Right hindlimb (tissue), 1 donor: ENCODE measurements around the gene ATP11A.
A peak's percentile ranks its signal among the peaks of the same experiment; 100 is the strongest.

Source experiments
- DNase-seq: peaks from one replicate; pipeline ENCODE4 v3.0.0-alpha.2; 2018

ATP11A gene

DNA sequence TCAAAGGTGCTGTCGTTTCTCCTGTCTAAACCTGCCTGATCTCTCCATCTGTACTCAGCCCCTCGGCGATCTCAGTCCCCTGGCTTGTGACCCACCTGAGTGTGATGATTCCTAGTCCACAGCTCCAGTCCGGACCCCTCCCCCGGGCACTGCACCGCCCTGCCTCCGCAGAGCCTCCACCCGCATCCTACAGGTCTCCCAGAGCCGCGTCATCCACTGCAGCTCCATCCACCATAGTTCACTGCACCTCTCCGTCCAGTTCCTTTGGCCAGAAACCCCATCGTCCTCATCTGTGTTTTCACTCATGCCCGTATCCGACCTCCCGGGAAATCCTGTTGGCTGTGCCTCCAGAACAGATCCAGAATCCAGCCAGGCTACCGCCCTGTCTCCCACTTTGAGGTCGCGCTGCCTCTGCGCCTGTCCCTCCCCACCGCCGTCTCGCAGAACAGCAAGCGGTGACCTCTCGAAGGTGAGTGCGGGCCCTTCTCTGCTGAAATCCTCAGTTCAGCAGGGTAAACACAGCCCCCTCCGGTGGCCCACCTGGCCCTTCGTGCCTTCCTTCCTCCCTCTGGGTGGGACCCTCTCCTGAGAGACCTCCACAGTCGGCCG is 227.3 kb downstream of the ATP11A start:
- DNase-seq: no peak

DNA sequence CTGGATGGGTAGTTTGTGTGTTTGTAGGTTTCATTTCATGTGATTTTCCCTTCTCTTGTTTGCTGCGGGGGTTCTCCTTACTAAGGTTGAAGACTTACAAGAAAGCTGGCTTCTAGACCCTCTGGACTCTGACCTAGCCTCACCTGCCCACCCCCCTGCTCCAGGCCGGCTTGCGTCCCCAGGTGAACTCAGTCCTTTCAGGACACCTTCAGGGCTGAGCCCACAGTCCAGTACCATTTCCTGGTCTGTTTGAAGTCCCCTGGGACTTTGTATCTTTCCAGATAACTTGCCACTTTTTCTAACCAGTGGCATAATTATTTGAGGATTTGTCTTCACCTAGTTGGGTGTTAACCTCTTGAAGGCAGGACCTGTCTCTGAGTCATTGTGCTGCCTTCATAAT is 227.9 kb downstream of the ATP11A start:
- no peak for DNase-seq

DNA sequence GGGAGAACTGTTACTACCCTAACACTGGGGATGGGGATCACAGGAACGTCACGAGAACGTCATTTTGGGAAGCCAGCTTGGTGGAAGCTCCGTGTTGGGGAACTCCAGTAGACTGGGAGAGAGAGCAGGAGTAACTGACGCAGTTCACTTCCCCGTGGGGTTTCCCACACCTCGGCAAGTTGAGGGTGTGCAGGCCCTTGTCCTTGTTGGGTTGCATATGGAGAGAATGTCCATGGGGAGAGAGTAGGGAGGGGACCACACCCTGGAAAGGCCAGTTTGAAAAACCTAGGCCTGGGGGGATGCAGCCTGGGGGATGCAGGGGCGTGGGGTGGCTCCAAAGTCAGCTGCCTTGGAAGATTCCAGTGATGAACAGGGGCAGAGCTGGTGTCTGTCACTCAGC is 228.4 kb downstream of the ATP11A start:
- DNase-seq: no peak

DNA sequence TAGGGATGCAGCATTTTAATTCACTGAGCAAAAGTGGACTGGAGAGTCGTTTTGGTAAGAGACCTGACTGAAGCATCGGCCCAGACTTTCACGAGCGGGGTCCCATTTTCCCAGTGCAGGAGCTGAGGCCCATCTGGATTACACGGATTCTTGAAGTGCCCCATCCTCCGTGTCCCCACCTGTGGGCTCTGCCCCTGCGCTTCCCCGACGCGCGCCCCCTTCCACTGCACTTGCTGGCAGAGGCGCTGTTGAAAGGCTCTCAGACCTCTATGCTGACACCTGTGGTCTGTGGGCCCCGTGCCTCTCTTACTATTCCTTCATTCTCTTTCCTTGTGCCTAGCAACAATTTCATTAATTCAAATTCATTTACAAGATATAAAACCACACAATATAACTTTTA is 228.9 kb downstream of the ATP11A start:
- DNase-seq: no peak

DNA sequence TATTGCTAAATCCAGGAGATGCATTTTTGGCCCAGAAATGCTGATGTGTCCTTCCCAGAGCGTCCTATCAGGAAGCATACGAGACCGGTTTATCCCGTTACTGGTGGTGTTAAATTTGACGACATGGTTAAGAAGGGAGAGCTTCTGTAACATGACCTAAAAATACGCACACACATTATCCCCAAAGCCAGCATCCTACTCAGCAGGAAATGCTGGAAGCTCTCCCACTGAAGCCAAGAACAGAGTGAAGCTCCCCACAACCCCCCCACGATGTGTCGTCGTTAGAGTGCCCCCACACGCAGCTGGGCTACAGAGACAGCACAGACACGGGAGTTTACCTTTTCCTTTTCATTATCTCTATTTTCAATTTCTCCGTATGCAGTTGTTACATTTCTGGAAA is 234.1 kb downstream of the ATP11A start:
- DNase-seq: no peak

DNA sequence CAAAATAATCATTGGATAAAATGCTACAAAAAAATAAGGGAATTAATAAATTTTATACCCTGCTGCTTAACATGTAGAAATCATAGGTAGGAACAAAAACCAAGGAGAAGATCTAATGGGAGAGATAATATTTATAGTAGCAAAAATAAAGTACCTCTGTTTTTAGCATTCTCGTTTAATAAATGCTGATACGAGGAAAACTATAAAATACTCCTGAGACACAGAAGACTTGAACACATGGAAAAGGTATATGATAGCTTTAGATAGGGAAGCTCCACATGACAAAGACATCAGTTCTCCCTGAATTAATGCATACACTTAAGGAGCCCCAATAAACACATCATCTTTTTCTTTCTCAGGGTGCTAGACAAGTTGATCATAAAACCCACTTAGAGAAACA is 234.5 kb downstream of the ATP11A start:
- DNase-seq: no peak

DNA sequence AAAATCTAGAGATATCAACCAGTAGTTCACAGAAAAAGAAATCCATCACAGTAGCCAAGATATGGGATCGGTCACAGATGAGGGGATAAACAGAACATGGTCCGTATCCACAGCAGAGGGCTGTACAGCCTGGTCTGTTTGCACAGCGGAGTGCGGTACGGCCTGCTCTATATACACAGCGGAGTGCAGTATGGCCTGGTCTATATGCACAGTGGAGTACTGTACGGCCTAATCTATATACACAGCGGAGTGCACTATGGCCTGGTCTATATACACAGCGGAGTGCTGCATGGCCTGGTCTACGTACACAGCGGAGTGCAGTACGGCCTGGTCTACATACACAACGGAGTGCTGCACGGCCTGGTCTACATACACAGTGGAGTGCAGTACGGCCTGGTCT is 236.2 kb downstream of the ATP11A start:
- no peak for DNase-seq

DNA sequence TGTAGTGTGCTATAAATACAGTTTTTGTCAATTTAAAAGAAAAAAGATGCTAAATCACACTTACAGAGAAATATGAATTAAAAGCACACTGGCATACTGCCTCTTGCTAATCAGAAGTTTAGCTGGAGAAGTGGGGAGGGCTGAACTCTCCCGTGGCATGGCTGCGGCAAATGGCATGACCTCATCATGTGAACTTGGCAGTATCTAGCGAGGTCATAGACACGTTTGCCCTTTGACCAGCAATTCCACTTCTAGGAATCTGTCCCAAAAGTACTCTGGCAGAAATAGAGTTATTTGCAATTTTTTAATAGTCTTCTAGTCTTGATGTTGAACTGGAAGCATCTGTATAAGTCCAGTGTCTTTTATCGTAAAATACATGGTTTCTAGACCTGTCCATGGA is 237.2 kb downstream of the ATP11A start:
- no peak for DNase-seq

DNA sequence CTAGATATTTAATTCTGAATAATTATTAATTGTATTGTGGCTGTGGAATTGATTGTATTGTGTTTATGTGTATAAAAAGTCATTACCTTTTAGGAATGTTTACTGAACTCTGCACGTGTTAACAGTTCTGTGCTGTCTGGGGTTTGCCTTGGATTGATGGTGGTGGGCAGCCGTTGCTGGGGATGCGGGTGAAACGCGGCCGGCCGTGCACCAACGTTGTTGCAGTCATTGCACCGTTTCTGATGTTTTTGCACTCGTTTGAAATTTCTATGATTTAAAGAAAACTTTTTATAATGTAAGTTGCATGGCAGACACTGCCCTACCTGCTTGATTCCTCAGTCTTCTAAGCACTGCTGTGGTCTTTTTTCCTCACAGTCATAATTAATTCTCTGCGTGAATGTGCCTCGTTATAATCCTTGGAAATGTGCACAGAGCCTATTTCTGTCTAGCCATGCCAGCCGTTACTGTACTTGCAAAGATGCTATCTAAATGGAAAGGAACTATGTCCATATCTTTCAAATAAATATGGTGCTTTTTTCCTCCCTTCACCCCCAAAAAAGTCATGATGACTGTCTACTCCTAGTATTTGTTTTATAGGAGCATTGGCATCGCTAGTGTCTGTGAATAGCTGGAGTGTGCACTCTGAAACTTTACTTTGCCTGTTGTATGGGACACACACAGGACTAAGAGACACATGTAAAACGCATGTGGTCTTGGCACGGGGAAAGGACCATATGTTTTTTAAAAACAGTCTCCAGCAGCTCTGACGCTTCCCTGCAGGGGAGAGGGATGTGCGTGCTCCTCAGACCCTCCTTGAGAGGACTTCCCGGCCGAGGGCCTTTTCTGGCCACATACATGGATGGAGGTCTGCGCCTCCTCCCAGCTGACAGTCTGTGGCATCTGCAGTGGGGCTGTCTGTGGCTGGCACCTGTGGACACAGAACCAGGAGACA is 238.5 kb downstream of the ATP11A start:
- peak; percentile 55 for DNase-seq

DNA sequence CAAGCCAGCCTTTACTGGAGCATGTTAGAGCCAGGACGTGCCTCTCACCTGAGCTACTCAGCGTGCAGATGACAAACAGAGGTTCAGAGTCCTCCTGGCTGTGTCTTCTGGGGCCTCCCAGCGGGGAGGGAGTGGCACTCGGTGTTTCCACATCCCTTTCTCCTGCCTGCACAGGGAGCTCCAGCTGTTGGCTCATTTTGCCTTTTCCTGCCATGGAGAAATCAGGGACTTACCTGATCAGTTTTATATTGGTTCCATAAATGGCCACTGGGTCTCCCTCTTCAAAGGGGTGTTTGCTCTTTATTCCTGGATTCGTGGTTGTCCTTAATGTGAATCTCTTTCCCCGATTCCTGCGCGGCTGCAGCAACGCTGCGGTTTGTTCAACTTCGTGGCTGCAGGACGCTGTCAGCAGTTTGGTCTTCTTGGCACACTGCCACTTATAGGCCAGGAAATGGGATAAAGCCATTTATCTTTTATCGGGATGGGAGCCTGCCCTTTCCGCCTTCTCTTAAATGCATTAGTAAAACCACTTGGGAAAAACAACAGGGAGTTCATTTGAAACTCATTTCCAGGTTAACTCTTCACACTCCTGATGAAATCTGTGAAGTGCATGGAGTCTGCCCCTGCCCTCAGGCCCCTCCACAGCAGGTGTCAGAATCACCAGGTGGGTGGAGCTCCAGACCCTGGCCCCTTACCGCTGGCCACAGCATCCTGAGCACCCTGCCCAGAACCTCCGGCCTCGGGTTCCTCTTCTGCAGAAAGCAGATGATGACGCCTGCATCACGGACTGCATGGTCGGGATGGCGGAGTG is 239.3 kb downstream of the ATP11A start:
- DNase-seq: no peak

DNA sequence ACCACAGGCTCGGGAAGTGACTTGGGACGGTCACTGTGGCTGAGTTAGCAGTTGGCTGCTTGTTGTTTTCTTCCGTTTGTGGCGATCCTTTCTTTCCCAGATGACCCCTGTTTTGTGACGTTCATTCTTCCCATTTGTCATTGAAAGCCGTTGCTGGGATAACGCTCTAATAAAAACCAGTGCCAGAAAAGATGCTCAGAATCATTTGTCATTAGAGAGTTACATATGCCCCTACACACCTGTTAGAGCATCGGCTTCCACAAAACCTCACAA is 239.9 kb downstream of the ATP11A start:
- no peak for DNase-seq

DNA sequence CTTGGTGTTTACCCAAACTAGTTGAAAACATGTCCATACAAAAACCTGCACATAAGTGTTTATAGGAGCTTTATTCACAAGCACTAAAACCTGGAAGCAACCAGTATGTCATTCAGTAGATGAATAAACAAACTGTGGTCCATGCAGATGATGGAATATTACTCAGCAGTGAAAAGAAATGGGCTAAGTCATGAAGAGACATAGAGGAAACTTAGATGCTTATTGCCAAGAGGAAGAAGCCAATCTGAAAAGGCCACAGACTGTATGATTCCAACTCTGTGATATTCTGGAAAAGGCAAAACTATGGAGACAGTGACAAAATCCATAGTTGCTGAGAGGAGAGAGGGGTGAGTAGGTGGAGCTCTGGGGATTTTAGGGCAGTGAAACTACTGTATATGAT is 240.4 kb downstream of the ATP11A start:
- DNase-seq: no peak

DNA sequence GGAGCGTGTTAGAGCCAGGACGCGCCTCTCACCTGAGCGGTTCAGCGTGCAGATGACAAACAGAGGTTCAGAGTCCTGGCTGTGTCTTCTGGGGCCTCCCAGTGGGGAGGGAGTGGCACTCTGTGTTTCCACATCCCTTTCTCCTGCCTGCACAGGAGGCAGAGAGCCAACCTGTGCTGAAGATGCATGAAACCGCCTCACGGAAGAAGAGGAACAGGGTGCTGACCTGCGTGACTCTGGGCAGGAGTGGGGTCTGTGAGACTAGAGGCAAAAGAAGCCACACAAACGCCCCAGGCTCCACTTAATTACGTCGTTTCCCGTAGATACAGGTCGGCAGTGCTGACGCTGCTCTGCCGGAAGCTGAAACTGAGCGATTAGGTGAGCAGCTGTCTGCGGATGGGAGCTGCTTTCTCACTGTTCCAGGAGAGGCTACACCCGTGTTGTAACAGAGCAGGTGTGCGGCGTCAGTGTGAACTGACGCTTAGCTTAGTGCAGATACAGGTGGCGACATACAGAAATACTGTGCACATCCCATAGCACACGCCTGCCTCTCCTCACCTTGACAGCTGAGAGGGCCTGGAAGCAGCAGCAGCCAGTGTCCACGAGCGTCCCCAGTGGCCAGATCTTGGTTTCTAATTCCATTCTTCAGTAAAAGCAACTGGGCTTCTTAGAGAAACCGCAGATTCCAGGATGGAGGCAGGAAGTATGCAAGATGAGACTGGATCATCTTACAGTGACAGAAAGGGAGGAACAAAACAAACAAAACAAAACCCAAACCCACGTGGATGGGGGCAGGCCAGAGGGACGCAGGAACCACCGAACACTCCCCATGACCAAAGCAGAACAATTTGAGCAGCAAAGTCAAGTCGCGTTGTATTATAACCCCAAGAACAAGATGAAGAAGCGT is 241.4 kb downstream of the ATP11A start:
- peak; percentile 65 for DNase-seq

DNA sequence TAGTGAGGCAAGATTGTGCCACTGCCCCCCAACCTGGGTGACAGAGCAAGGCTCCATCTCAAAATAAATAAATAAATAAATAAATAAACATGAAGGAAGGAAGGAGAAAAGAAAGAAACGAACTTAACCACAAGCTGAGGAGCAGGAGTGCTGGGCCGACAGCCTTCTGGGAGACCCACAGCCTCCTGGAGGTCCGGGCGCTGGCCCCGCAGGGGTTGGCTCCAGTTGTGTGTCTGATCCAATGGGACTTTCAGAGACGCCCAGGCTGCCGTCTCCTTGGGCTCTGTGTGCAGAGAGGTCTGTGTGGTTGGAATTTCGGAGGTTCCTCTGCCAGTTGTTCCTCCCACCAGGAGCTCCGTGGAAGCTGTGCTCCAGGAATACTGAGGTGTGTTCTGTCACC is 243.1 kb downstream of the ATP11A start:
- DNase-seq: no peak

DNA sequence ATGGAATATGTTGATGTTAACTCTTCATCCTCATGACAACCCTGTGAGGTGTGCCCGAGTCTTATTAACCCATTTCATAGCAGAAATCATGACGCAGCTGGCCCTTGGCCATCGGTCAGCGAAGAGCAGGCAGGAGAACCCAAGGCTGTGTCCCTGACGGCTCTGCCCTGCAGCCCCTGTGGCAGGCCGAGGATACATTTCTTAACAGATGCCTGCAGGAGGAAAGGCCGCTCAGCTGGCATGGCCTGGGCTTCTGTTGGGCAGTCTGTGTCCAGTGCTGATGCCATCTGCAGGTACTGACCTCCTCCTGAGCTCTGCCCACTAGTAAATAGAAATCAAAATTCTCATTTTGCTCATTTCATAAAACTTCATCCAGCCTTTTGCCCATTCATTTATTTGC is 243.8 kb downstream of the ATP11A start:
- no peak for DNase-seq

DNA sequence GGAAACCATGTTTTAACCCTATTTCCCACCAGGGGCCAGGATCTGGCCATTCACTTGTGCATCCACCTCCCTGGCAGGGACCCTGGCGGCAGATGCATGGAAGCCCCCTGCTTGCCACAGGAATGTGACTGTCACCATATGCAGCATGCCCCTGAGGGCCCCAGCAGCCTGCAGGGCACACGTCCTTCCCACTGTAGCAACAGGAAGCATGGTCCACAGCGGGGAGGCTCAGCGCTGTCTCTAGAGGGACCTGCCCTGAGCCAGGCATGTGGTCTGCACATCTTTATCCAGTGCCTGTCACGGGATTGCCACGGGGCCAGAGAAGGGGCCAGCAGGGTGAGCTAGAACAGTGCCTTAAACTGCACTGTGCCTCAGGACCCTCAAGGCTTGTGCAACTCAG is 244.2 kb downstream of the ATP11A start:
- no peak for DNase-seq
